LNCAP (cell line): ENCODE results near the gene NRSN2.

Experiments used
- CTCF ChIP-seq: fragments of 450-650 bp; IDR thresholded peaks from 2 replicates; pipeline ENCODE4 v1.5.1; 2017; ENCODE audit warnings: mild to moderate bottlenecking

NRSN2 gene

GRCh38 chr20:353166-353565 lies 6.3 kb downstream of the NRSN2 start:
- TF ChIP-seq CTCF, result no peak

GRCh38 chr20:354298-354977 lies 7.5 kb downstream of the NRSN2 start:
- peak; percentile 87 for TF ChIP-seq CTCF

GRCh38 chr20:356745-357144 lies 9.8 kb downstream of the NRSN2 start:
- TF ChIP-seq CTCF, result no peak

GRCh38 chr20:358891-359555 lies 12.1 kb downstream of the NRSN2 start:
- no peak for TF ChIP-seq CTCF

GRCh38 chr20:361561-361960 lies 14.7 kb downstream of the NRSN2 start:
- no peak for TF ChIP-seq CTCF

- peak; percentile 58; the same call in 1 of the 2 replicates for TF ChIP-seq CTCF
These were observed 15.7 kb downstream of the NRSN2 start for GRCh38 chr20:362271-363254.

GRCh38 chr20:363319-364078 lies 16.6 kb downstream of the NRSN2 start:
- TF ChIP-seq CTCF, result no peak
